MM.1S (cell line): ENCODE results near the gene PCNX1.

ENCODE experiments used
- EZH2 ChIP-seq: fragments of 300-600 bp; sonication (generic); optimal IDR thresholded peaks from 2 replicates; pipeline ENCODE3; 2017; ENCODE audit warnings: low read depth, mild to moderate bottlenecking, antibody characterized with exemption, low read length, mixed read lengths
- TF ChIP-seq, protein P1 (sequence below): fragments of 300-600 bp; sonication (generic); IDR thresholded peaks from 2 replicates; pipeline ENCODE4 v1.5.1; 2016; ENCODE audit warnings: antibody characterized with exemption, low read length, mixed read lengths

DNA sequence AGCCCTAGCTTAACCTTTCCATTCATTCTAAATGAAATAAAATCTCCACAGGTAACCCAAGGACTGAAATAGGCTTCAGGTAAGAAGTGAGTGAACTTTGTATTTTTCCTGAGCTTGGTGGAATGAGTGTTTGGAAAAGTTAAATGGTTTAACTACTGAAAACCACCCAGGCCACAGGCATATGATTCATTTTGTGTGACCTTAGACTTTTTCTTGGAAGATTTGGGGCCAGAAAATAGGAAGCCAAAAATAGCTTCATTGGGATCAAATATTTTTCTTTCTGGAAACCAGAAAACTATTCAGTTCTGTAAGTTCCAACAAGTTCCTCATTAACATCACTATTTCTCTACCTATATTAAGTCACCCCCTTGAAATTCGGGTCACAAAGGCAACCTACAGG, 212.6 kb downstream of the PCNX1 start:
- TF ChIP-seq, protein P1, sequence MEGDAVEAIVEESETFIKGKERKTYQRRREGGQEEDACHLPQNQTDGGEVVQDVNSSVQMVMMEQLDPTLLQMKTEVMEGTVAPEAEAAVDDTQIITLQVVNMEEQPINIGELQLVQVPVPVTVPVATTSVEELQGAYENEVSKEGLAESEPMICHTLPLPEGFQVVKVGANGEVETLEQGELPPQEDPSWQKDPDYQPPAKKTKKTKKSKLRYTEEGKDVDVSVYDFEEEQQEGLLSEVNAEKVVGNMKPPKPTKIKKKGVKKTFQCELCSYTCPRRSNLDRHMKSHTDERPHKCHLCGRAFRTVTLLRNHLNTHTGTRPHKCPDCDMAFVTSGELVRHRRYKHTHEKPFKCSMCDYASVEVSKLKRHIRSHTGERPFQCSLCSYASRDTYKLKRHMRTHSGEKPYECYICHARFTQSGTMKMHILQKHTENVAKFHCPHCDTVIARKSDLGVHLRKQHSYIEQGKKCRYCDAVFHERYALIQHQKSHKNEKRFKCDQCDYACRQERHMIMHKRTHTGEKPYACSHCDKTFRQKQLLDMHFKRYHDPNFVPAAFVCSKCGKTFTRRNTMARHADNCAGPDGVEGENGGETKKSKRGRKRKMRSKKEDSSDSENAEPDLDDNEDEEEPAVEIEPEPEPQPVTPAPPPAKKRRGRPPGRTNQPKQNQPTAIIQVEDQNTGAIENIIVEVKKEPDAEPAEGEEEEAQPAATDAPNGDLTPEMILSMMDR, result no peak
- TF ChIP-seq EZH2, result no peak
